ENCODE measurements around the gene FDXR.

- TF ChIP-seq, protein P1, sequence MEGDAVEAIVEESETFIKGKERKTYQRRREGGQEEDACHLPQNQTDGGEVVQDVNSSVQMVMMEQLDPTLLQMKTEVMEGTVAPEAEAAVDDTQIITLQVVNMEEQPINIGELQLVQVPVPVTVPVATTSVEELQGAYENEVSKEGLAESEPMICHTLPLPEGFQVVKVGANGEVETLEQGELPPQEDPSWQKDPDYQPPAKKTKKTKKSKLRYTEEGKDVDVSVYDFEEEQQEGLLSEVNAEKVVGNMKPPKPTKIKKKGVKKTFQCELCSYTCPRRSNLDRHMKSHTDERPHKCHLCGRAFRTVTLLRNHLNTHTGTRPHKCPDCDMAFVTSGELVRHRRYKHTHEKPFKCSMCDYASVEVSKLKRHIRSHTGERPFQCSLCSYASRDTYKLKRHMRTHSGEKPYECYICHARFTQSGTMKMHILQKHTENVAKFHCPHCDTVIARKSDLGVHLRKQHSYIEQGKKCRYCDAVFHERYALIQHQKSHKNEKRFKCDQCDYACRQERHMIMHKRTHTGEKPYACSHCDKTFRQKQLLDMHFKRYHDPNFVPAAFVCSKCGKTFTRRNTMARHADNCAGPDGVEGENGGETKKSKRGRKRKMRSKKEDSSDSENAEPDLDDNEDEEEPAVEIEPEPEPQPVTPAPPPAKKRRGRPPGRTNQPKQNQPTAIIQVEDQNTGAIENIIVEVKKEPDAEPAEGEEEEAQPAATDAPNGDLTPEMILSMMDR (IDR thresholded peaks at IDR 0.05): no peak
- TF ChIP-seq NR3C1 (IDR thresholded peaks at IDR 0.05): no peak
- TF ChIP-seq EHF (CRISPR knock-in tag; IDR thresholded peaks at IDR 0.05): no peak
- no peak for TF ChIP-seq FOSL2 (IDR thresholded peaks at IDR 0.05)
- no peak for TF ChIP-seq FOSL2 (CRISPR knock-in tag; IDR thresholded peaks at IDR 0.05)
- TF ChIP-seq, protein P2, sequence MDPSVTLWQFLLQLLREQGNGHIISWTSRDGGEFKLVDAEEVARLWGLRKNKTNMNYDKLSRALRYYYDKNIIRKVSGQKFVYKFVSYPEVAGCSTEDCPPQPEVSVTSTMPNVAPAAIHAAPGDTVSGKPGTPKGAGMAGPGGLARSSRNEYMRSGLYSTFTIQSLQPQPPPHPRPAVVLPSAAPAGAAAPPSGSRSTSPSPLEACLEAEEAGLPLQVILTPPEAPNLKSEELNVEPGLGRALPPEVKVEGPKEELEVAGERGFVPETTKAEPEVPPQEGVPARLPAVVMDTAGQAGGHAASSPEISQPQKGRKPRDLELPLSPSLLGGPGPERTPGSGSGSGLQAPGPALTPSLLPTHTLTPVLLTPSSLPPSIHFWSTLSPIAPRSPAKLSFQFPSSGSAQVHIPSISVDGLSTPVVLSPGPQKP (IDR thresholded peaks at IDR 0.05; ENCODE audit: low read depth, low read length): no peak
- TF ChIP-seq RARB (CRISPR knock-in tag; IDR thresholded peaks at IDR 0.05): no peak
Measured at GRCh38 chr17:74851612-74852236, 21.1 kb downstream of the FDXR start.
